ENCODE measurements around the gene LGMN.
"Not testable (repeated sequence)": the region's sequence is repeated elsewhere in the genome, so short reads cannot be mapped to it uniquely, and the experiment has no call there.

LGMN gene

DNA sequence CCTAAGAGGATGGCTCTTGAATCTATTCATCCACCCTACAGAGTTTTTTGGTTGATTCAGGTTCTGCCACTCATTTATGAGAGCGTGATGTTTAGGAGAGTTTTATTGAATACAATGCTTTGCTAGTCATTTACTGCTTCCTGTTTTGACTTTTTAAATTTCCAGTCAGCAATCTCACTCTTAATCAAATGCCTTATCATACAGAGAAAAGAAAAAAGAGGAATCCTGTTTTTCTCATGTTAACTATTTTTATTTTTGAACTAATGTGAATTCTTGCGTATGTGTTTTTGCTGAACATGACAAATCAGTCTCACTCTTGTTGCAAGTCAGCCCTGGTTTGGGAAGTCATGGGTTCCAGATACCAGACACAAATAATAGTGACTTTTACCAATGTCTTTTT, 22.1 kb upstream of the LGMN start:
- POLR2A ChIA-PET = no interaction called here
- TF ChIP-seq ZNF518A (tag by site-specific recombination; conservative IDR thresholded peaks at IDR 0.05; ENCODE audit: low read depth) = no peak
- no peak for TF ChIP-seq ZNF501 (tag by site-specific recombination; IDR thresholded peaks at IDR 0.05)
- no peak for TF ChIP-seq ZNF274 (IDR thresholded peaks at IDR 0.05; ENCODE audit: low read length)
- no peak for TF ChIP-seq ZNF274 (tag by site-specific recombination; IDR thresholded peaks at IDR 0.05; ENCODE audit: borderline replicate concordance)
- no peak for TF ChIP-seq MZF1 (tag by site-specific recombination; IDR thresholded peaks at IDR 0.05; ENCODE audit: borderline replicate concordance)
- TF ChIP-seq ZNF596 (tag by site-specific recombination; IDR thresholded peaks at IDR 0.05) = no peak
- no peak for TF ChIP-seq GLIS2 (tag by site-specific recombination; IDR thresholded peaks at IDR 0.05)
- TF ChIP-seq ZNF701 (tag by site-specific recombination; IDR thresholded peaks at IDR 0.05) = no peak
- no peak for TF ChIP-seq ZNF654 (tag by site-specific recombination; IDR thresholded peaks at IDR 0.05; ENCODE audit: low read depth)
- CTCF ChIA-PET = interaction anchor here (0.6 kb wide), 1 partner anchor 160 kb away, joined by 4 read pairs; no protein-coding TSS in a partner anchor
- Histone ChIP-seq H3K9me3 (ENCODE audit: control insufficient read depth, insufficient read depth, low read depth, low read length) (no peaks in the 10 kb centered on the region), H3K27ac (ENCODE audit: extremely low read depth, low read depth, low read length) (no peak overlapping the region), H3K4me1 (ENCODE audit: control insufficient read depth, insufficient read depth, low read length) (no peaks in the 10 kb centered on the region), H3K36me3 (ENCODE audit: control insufficient read depth in 2 of 2, insufficient read depth in 1 of 2, low read length in 2 of 2) (no peaks in the 10 kb centered on the region), H3K4me3 (ENCODE audit: low read depth, low read length) (no peak overlapping the region)

- no peaks in the 10 kb centered on the region for H3K4me1 ChIP-seq (ENCODE audit: control insufficient read depth, insufficient read depth, low read length)
- ChIA-PET CTCF (interaction anchor here (0.8 kb wide), 1 partner anchor 55 kb away, joined by 4 read pairs; no protein-coding TSS in a partner anchor), POLR2A (no interaction called here)
These were observed 20.4 kb upstream of the LGMN start for GRCh38 chr14:92768795-92769194.

GRCh38 chr14:92768236-92768635, 19.8 kb upstream of the LGMN start:
- H3K9me3 ChIP-seq (ENCODE audit: control insufficient read depth, insufficient read depth, low read depth, low read length); H3K27ac ChIP-seq (ENCODE audit: extremely low read depth, low read depth, low read length); H3K4me1 ChIP-seq (ENCODE audit: control insufficient read depth, insufficient read depth, low read length); H3K4me3 ChIP-seq (ENCODE audit: low read depth, low read length); H3K36me3 ChIP-seq (ENCODE audit: control insufficient read depth in 2 of 2, insufficient read depth in 1 of 2, low read length in 2 of 2); POLR2A ChIA-PET: not testable (repeated sequence)
- CTCF ChIA-PET = interaction anchor here (0.6 to 1.1 kb wide), 3 partner anchors 17 to 87 kb away, joined by 3 to 4 read pairs (median 4); no protein-coding TSS in a partner anchor

More at GRCh38 chr14:92768795-92769194, 20.4 kb upstream of the LGMN start:
- TF ChIP-seq ZNF157 (tag by site-specific recombination; IDR thresholded peaks at IDR 0.05) = no peak
- no peak for TF ChIP-seq ZFHX2 (tag by site-specific recombination; conservative IDR thresholded peaks at IDR 0.05)
- TF ChIP-seq ZNF707 (tag by site-specific recombination; IDR thresholded peaks at IDR 0.05) = no peak
- no peak for TF ChIP-seq BCL11A (tag by site-specific recombination; IDR thresholded peaks at IDR 0.05; ENCODE audit: low read depth)
- TF ChIP-seq ZBTB21 (tag by site-specific recombination; IDR thresholded peaks at IDR 0.05) = no peak
- TF ChIP-seq ZNF362 (tag by site-specific recombination; IDR thresholded peaks at IDR 0.05) = no peak
- no peak for TF ChIP-seq ZNF510 (tag by site-specific recombination; IDR thresholded peaks at IDR 0.05; ENCODE audit: insufficient replicate concordance)
- TF ChIP-seq ZNF658 (tag by site-specific recombination; IDR thresholded peaks at IDR 0.05) = no peak
- no peak for TF ChIP-seq BCL6B (tag by site-specific recombination; IDR thresholded peaks at IDR 0.05)
- TF ChIP-seq KLF10 (tag by site-specific recombination; IDR thresholded peaks at IDR 0.05) = no peak
- TF ChIP-seq KLF7 (tag by site-specific recombination; IDR thresholded peaks at IDR 0.05; ENCODE audit: borderline replicate concordance) = no peak
- TF ChIP-seq TCF7L2 (IDR thresholded peaks at IDR 0.05; ENCODE audit: borderline replicate concordance, low read depth, low read length) = no peak
- TF ChIP-seq, protein P1, sequence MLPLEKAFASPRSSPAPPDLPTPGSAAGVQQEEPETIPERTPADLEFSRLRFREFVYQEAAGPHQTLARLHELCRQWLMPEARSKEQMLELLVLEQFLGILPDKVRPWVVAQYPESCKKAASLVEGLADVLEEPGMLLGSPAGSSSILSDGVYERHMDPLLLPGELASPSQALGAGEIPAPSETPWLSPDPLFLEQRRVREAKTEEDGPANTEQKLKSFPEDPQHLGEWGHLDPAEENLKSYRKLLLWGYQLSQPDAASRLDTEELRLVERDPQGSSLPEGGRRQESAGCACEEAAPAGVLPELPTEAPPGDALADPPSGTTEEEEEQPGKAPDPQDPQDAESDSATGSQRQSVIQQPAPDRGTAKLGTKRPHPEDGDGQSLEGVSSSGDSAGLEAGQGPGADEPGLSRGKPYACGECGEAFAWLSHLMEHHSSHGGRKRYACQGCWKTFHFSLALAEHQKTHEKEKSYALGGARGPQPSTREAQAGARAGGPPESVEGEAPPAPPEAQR (tag by site-specific recombination; IDR thresholded peaks at IDR 0.05) = no peak
- TF ChIP-seq HOXA7 (CRISPR knock-in tag; IDR thresholded peaks at IDR 0.05; ENCODE audit: borderline replicate concordance) = no peak
- TF ChIP-seq BCL11B (tag by site-specific recombination; IDR thresholded peaks at IDR 0.05; ENCODE audit: low read depth) = no peak
- TF ChIP-seq ZBTB7A (tag by site-specific recombination; IDR thresholded peaks at IDR 0.05; ENCODE audit: low read depth) = no peak
- no peak for TF ChIP-seq ZNF629 (tag by site-specific recombination; IDR thresholded peaks at IDR 0.05)
- no peak for TF ChIP-seq ZNF529 (tag by site-specific recombination; IDR thresholded peaks at IDR 0.05; ENCODE audit: insufficient replicate concordance)
- Histone ChIP-seq H3K4me3 (ENCODE audit: low read depth, low read length) (no peak overlapping the region), H3K27ac (ENCODE audit: extremely low read depth, low read depth, low read length) (no peak overlapping the region), H3K9me3 (ENCODE audit: control insufficient read depth, insufficient read depth, low read depth, low read length) (no peaks in the 10 kb centered on the region), H3K36me3 (ENCODE audit: control insufficient read depth in 2 of 2, insufficient read depth in 1 of 2, low read length in 2 of 2) (no peaks in the 10 kb centered on the region)

Data from HEK293 (cell line).